Stimulated activated CD4-positive, alpha-beta T cell treated with anti-CD3 and anti-CD28 coated beads, Interleukin-1b, Interleukin-23, amount 100 ng/mL, for 4 hours (primary cell): ENCODE results near the gene LDHD.
A peak's percentile ranks its signal among the peaks of the same experiment; 100 is the strongest.

Experiments used
- DNase-seq, 2 donors: peaks; one replicate each; pipeline ENCODE4 v3.0.0-alpha.2; 2020; ENCODE audit warnings: low read depth in 2 of 2

Gene LDHD

DNA sequence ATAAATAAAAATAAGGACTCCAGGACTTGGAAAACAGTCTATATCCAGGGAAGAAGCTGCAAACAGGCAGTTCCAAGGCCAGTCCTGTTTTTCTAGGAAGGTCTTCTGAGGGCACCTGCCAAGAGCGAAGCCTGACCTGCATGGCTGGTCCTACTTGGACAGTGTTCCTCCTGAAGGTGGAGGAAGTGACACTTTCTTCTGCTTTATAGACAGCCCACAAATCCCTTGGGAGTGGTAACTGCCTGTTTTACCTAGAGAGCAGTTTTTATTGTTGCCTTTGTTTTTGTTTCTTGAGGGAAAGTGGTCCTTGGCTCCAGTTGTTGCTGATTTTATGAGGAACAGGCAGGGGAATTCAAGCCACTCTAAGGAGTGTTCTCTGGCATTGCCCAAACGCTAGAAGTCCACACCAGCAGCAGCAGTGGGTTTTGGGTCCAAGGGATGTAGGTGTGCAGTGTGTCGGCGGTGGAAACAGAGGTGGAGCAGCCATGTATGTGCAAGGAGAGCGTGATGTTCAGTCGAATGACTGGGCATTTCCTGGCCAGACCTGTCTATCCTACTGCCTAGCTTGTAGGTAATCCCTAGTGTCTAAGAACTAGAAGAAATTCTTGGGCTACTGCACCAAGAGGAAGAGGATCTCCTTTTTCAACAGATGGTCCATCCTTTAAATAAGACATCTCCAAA is 35.3 kb downstream of the LDHD start:
- DNase-seq, result no peak

DNA sequence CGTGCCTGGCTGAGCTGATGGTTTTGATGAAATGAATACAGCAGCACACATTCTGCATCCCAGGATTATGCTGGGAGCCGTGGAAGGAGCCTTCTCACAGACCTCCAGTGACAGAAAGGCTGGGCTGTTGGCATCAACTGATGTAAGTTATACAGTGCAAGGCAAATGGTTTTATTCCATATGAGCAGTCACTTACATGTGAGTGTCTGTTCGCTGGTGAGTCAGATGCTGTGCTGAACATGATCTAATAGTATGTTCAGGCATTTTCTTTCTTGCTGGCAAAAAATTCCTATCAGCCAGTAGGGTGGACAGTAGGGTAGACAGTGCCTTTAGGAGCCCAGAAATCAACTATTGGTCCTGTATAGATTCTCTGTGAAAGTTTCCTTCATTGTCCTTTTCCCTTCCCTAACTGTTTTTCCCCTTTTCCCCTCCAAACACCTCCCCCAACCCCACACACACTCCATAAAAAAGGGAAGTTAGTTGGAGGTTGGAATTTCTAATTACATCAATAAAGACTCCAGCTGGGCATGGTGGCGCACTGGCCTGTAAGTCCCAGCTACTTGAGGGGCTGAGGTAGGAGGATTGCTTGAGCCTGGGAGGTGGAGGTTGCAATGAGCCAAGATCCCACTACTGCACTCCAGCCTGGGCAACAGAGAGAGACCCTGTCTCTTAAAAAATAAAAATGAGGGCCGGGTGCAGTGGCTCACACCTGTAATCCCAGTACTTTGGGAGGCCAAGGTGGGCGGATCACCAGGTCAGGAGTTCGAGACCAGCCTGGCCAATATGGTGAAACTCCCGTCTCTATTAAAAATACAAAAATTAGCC is 36.2 kb downstream of the LDHD start:
- DNase-seq, result no peak

GRCh38 chr16:75079346-75079926 is 37.1 kb downstream of the LDHD start:
- no peak for DNase-seq

DNA sequence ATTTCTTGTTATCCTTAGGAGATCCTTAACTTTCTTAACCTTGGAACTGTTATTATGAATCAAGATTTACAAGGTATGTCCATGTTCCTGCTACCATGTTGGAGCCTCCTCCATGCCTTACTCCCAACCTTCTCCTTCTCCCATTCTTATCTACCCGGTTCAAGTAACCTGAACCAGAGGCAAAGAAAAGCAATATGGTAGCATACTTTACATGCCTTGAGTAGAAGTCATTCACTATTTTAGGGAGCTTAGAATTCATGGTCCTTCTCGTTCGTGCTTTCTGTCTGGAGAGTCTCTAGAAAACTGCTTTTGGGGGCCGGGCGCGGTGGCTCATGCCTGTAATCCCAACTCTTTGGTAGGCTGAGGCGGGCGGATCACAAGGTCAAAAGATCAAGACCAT is 37.7 kb downstream of the LDHD start:
- no peak for DNase-seq

DNA sequence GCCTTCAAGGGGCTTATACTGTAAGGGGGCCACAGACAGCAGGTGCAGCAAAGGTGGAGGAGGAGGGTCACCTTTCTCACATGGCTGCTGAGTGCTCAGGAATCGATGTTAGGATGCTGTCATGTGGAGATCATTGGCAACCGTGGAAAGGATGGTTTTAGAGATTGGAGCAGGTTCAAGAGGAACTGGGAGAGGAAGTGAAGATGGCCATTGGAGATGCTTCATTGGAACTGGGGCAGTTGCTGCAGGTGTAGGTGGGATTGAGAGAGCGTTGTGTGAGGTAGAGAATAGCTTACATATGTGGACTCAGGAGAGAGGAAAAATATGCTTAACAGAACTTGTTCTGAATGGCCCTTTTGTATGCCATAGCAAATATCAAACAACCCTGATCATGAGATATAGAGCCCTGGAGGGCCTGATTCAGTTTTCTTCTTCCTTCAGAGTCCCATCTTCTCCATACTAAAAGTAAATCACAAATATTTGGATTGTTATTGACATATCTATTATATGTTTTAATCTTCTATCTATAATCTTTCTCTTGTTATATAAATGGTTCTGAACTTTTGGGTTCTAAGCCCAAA is 40.8 kb downstream of the LDHD start:
- no peak for DNase-seq

- DNase-seq, result peak; percentile 38 to 59
These were observed 41.5 kb downstream of the LDHD start for GRCh38 chr16:75074920-75075687.

GRCh38 chr16:75074304-75074793 is 42.2 kb downstream of the LDHD start:
- no peak for DNase-seq

- DNase-seq, result no peak
These were observed 42.9 kb downstream of the LDHD start for GRCh38 chr16:75073545-75074303.

DNA sequence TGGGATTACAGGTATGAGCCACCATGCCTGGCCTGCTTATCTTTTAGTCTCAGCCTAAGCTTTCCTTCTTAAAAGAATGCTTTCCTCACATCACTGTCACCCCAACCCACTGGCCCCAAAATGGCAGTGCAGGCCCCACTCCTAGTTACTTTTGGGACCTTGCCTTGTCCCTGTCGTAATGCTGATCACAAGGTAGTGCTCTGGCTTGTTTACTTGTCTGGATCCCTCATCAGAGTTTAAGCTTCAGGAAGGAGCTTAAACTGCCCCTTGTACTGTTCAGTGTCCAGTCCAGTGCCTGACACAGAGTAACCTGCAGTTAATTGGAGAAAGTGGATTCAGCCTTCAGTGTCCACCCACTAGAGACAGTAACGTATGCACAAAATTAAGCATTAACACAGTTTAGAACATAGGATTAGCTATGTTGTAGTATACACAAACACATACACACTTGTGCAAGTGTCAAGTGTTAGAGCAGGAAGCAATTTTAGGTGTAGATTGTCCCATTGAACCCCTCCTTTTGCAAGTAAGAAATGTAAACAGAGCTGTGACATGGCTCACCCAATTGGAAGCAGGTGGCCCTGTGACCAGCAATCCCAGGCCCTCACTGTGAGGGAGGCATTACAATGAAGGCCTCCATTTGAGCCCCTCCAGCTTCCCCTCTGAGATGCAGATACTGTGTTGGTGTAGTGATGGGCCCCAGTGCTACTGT is 44.2 kb downstream of the LDHD start:
- no peak for DNase-seq

GRCh38 chr16:75071621-75072020 is 45.0 kb downstream of the LDHD start:
- no peak for DNase-seq

DNA sequence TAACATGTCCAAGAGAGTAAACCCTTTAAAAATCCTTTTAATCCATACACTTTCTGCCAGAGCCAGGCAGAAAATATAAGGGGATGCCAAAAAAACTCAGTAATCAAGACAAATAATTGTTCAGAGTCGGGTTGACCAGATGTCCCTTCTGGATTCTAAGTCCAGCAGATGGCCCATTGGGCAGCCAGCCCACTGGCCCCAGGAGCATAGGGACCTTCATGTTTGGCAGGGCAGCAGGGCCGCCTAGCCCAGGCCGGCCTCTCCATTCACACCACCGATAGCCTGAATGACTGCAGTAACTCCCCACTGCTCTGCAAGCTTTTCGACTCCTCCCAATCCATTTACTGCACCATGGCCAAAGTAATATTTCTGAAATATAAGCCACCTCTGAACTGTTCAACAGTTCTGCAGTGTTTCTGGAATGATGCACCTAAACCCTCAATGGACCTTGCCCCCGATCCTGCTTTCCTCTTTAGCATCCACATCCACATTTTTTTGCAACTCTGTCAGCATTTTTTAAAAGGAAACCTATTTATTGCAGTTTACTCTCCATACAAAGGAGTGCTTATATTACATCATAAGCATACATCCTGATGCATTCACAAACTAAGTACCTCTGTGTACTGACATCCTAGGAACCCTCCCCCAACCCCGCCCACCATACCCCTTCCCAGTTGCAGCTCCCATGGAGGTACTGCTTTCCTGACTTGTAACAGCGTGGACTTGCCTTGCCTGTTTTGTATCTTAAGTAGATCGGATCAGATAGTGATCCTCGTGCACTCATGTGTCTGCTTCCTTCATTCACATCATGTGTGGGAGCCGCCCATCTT is 46.4 kb downstream of the LDHD start:
- no peak for DNase-seq

- DNase-seq, result no peak
These were observed 48.2 kb downstream of the LDHD start for GRCh38 chr16:75068085-75069031.

DNA sequence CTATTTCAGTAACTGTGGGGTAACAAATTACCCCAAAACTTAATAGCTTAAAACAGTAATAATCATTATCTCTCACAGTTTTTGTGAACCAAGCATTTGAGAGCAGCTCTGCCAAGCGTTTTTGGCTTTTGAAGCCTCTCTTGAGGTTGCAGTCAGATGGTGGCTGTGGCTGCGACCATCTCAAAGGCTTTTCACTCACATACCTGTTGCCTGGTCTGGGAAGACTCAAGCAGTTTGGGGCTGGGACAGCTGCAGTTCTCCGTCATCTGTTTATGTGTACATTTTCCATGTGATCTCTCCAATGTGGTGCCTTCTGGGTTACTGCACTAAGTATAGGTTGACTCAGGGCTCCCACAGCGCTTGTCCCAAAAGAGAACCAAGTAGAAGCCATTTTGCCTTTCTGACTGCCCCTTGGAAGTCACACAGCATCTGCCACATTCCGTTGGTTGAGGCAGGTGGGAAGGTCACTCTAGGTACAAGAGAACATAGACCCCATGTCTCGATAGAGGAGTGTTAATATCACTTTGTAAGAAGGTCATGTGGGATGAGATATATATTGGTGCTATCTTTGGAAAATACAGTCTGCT is 49.6 kb downstream of the LDHD start:
- no peak for DNase-seq

DNA sequence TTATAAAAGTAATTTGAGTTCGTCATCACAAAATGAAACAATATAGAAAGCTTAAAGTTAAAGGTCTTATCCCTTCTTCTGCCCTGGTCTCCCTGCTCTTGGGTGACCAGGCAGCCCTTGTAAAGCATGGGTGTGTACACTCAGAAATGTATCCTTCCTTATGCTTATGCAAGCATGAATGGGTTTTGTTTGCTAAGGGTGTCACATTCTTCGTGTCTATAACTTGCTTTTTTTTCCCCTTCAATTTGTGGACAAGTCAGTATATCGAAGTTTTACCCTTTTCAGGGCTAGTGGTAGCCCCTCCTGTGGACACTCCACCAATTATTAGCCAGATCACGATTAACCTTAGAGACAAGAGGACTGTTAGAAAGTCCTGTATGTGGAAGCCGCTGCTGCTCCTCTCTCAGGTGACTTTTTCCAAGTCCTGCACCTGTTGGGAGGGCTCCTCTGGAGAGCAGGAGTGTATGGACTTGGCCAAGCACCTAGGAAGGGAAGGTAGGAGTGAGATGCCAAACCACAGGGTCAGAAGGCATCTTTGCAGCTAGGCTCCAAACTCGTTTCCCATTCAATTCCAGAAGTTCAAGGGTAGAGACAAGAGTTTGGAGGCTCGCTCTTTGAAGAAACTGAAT is 50.9 kb downstream of the LDHD start:
- DNase-seq, result no peak

GRCh38 chr16:75065149-75065505 is 51.5 kb downstream of the LDHD start:
- no peak for DNase-seq

- DNase-seq, result peak in 1 of 2 donors; percentile 15
These were observed 52.0 kb downstream of the LDHD start for GRCh38 chr16:75064403-75065148.
